Breast epithelium (tissue), 3 donors: ENCODE results near the gene ABCA13.

Experiments
- CTCF ChIP-seq, 3 donors: fragments of 450-650 bp; IDR thresholded peaks; one replicate each; pipeline ENCODE4 v1.5.1; 2016 to 2017; ENCODE audit warnings: antibody characterized with exemption in 3 of 3, mild to moderate bottlenecking in 3 of 3, moderate library complexity in 3 of 3
- POLR2A ChIP-seq: fragments of 450-650 bp; IDR thresholded peaks from one replicate; pipeline ENCODE4 v1.6.1; 2016; ENCODE audit warnings: antibody characterized with exemption, mild to moderate bottlenecking, moderate library complexity

GRCh38 chr7:48587475-48587874, 416.2 kb downstream of the ABCA13 start:
- TF ChIP-seq CTCF (IDR thresholded peaks at IDR 0.05): no peak
- TF ChIP-seq POLR2A: no peak
